K562 (cell line): ENCODE measurements around the gene DHDH. TPM values are rescaled to one million over a fixed set of nuclear protein-coding genes. Genes with fewer than 3 reads are reported as not detected.

Experiments used
- AFF1 ChIP-seq, 2 experiments: fragments of 450-650 bp; IDR thresholded peaks; 2 replicates each; pipeline ENCODE4 v1.6.1; 2018; ENCODE audit warnings: mild to moderate bottlenecking in 2 of 2, low read depth in 1 of 2; ENCODE audit not compliant: partially characterized antibody in 2 of 2
- CTBP1 ChIP-seq: fragments of 450-650 bp; IDR thresholded peaks from 2 replicates; pipeline ENCODE4 v1.6.1; 2016; ENCODE audit warnings: borderline replicate concordance
- ELF1 ChIP-seq: fragments of 200-800 bp; sonication (Bioruptor generic); IDR thresholded peaks from 2 replicates; pipeline ENCODE4 v1.6.1; 2016; ENCODE audit warnings: missing genetic modification characterization, missing compliant biosample characterization
- ESRRA ChIP-seq: fragments of 450-650 bp; IDR thresholded peaks from 2 replicates; pipeline ENCODE4 v1.6.1; 2014; ENCODE audit warnings: low read depth, mild to moderate bottlenecking, moderate library complexity, borderline replicate concordance
- NRF1 ChIP-seq, 2 experiments: fragments of 450-650 bp; IDR thresholded peaks in 1 of 2; conservative IDR thresholded peaks in 1 of 2; 2 replicates each; pipeline ENCODE4 v1.6.1; 2014; ENCODE audit warnings: mild to moderate bottlenecking in 2 of 2
- TBL1XR1 ChIP-seq, 2 experiments: IDR thresholded peaks; 2 replicates each; pipeline ENCODE4 v1.6.1; 2012; ENCODE audit warnings: improper control_type of control experiment in 2 of 2, low read length in 2 of 2, mild to moderate bottlenecking in 1 of 2
- polyA plus RNA-seq, 8 experiments: library from polyadenylated mRNA; depleted of rRNA in 4 of 8; stranded (reverse) in 5 of 8; unstranded in 3 of 8; fragments of >200 nt; fragmentation: Nextera tagmentation in 2 of 8; fragmentation: Illumina TruSeq in 1 of 8; extraction: Ambion mirVana in 2 of 8; extraction: Trizol in 1 of 8; gene quantifications; 2 replicates each; pipeline versions ENCODE4 v1.2.1 to v1.2.3, GENCODE V29; 2011 to 2014; ENCODE audit warnings: inconsistent platforms in 1 of 8, missing spikeins in 1 of 8
- total RNA-seq, 7 experiments: library from RNA; depleted of rRNA in 6 of 7; stranded (reverse); fragments of >200 nt in 6 of 7; fragmentation: Illumina TruSeq in 2 of 7; extraction: Trizol in 2 of 7; gene quantifications; 2 replicates each; pipeline versions ENCODE4 v1.2.1 to v1.2.3, GENCODE V29; 2011 to 2021; ENCODE audit warnings: low replicate concordance in 1 of 7
- TF ChIP-seq, protein P1 (sequence below): fragments of 450-650 bp; IDR thresholded peaks from 2 replicates; pipeline ENCODE4 v1.6.1; 2016; ENCODE audit warnings: mild to moderate bottlenecking, moderate library complexity
- TF ChIP-seq, protein P2 (sequence below), 3 experiments: fragments of 200-800 bp in 1 of 3; sonication (Bioruptor generic) in 1 of 3; sonication (generic) in 1 of 3; formaldehyde crosslinking in 1 of 3; IDR thresholded peaks; 2 replicates each; pipeline versions ENCODE4 v1.6.1 to v1.8.0; 2016 to 2022; ENCODE audit warnings: mild to moderate bottlenecking in 2 of 3, missing compliant biosample characterization in 2 of 3, missing genetic modification characterization in 2 of 3, missing genetic modification reagents in 1 of 3

The DHDH gene
- total and polyA plus RNA-seq, 9 of the 15 experiments (the other 6 are each of a cell fraction or from before 2014, with no cell fraction given) = 0.37 to 1.9 (median 0.87) TPM

DNA sequence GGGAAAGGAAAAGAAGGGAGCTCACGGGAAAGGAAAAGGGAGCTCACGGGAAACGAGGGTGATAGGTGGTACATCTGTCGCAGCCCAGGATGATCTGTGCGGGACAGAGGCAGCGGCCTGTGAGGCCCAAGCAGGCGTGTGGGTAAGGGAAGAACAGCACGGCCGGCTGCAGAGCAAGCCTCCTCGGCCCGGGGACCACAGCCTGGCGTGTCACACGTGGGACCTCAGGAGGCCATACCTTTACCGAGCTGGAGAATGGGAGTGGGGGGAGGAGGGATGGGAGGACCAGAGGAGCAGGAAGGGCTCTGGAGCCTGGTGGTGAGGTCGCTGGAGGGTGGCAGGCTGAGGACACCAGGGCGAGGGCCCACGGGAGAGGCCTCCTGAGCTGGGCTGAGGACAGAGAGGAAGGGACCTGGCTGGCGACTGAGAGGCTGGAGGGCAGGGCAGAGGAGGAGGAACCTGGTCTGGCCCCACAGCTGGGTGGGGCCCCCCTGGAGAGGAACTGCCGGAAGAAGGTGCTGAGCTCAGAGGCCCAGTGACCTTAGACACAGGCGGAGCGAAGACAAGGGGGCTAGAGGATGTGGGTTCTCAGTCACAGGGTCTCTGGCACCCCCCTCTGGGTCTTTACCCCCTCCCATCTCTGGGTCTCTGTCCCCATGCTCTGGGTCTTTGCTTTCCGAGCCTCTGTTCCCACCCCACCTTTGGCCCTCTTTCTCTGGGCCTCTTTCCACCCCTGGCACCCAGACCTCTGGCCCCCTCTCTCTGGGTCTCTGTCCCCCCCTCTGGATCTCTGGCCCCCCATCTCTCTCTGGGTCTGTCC, 28.7 kb downstream of the DHDH start (continued):
- TF ChIP-seq, protein P1, sequence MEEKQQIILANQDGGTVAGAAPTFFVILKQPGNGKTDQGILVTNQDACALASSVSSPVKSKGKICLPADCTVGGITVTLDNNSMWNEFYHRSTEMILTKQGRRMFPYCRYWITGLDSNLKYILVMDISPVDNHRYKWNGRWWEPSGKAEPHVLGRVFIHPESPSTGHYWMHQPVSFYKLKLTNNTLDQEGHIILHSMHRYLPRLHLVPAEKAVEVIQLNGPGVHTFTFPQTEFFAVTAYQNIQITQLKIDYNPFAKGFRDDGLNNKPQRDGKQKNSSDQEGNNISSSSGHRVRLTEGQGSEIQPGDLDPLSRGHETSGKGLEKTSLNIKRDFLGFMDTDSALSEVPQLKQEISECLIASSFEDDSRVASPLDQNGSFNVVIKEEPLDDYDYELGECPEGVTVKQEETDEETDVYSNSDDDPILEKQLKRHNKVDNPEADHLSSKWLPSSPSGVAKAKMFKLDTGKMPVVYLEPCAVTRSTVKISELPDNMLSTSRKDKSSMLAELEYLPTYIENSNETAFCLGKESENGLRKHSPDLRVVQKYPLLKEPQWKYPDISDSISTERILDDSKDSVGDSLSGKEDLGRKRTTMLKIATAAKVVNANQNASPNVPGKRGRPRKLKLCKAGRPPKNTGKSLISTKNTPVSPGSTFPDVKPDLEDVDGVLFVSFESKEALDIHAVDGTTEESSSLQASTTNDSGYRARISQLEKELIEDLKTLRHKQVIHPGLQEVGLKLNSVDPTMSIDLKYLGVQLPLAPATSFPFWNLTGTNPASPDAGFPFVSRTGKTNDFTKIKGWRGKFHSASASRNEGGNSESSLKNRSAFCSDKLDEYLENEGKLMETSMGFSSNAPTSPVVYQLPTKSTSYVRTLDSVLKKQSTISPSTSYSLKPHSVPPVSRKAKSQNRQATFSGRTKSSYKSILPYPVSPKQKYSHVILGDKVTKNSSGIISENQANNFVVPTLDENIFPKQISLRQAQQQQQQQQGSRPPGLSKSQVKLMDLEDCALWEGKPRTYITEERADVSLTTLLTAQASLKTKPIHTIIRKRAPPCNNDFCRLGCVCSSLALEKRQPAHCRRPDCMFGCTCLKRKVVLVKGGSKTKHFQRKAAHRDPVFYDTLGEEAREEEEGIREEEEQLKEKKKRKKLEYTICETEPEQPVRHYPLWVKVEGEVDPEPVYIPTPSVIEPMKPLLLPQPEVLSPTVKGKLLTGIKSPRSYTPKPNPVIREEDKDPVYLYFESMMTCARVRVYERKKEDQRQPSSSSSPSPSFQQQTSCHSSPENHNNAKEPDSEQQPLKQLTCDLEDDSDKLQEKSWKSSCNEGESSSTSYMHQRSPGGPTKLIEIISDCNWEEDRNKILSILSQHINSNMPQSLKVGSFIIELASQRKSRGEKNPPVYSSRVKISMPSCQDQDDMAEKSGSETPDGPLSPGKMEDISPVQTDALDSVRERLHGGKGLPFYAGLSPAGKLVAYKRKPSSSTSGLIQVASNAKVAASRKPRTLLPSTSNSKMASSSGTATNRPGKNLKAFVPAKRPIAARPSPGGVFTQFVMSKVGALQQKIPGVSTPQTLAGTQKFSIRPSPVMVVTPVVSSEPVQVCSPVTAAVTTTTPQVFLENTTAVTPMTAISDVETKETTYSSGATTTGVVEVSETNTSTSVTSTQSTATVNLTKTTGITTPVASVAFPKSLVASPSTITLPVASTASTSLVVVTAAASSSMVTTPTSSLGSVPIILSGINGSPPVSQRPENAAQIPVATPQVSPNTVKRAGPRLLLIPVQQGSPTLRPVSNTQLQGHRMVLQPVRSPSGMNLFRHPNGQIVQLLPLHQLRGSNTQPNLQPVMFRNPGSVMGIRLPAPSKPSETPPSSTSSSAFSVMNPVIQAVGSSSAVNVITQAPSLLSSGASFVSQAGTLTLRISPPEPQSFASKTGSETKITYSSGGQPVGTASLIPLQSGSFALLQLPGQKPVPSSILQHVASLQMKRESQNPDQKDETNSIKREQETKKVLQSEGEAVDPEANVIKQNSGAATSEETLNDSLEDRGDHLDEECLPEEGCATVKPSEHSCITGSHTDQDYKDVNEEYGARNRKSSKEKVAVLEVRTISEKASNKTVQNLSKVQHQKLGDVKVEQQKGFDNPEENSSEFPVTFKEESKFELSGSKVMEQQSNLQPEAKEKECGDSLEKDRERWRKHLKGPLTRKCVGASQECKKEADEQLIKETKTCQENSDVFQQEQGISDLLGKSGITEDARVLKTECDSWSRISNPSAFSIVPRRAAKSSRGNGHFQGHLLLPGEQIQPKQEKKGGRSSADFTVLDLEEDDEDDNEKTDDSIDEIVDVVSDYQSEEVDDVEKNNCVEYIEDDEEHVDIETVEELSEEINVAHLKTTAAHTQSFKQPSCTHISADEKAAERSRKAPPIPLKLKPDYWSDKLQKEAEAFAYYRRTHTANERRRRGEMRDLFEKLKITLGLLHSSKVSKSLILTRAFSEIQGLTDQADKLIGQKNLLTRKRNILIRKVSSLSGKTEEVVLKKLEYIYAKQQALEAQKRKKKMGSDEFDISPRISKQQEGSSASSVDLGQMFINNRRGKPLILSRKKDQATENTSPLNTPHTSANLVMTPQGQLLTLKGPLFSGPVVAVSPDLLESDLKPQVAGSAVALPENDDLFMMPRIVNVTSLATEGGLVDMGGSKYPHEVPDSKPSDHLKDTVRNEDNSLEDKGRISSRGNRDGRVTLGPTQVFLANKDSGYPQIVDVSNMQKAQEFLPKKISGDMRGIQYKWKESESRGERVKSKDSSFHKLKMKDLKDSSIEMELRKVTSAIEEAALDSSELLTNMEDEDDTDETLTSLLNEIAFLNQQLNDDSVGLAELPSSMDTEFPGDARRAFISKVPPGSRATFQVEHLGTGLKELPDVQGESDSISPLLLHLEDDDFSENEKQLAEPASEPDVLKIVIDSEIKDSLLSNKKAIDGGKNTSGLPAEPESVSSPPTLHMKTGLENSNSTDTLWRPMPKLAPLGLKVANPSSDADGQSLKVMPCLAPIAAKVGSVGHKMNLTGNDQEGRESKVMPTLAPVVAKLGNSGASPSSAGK = peak; percentile 71; the same call in 1 of the 2 replicates
- TF ChIP-seq TBL1XR1 (IDR thresholded peaks at IDR 0.05; ENCODE audit: low read length in 2 of 2) = peak in 1 of 2 experiments; percentile 21; a peak in 1 of 4 replicates
- peak in 1 of 2 experiments; percentile 27; a peak in 1 of 4 replicates for TF ChIP-seq NRF1 (conservative IDR thresholded peaks at IDR 0.05 in 1 of 2, IDR thresholded peaks at IDR 0.05 in 1 of 2)
- TF ChIP-seq ELF1 (tag) = peak; percentile 72
- TF ChIP-seq CTBP1 = peak; percentile 77; the same call in 1 of the 2 replicates
- peak in 1 of 2 experiments; percentile 78 for TF ChIP-seq AFF1 (IDR thresholded peaks at IDR 0.05; ENCODE audit: low read depth in 1 of 2, partially characterized antibody in 2 of 2)
- TF ChIP-seq ESRRA = peak; percentile 54; the same call in 1 of the 2 replicates
- TF ChIP-seq, protein P2, sequence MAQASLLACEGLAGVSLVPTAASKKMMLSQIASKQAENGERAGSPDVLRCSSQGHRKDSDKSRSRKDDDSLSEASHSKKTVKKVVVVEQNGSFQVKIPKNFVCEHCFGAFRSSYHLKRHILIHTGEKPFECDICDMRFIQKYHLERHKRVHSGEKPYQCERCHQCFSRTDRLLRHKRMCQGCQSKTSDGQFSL (CRISPR knock-in tag; IDR thresholded peaks at IDR 0.05) = peak; percentile 69; the same call in 1 of the 2 replicates
- TF ChIP-seq, protein P2 (tag; IDR thresholded peaks at IDR 0.05) = no peak; a peak in 1 of 4 replicates
